Measurements from ENCODE around the gene SETD7. TPM values are rescaled to one million over a fixed set of nuclear protein-coding genes. Genes with fewer than 3 reads are reported as not detected.

Gene SETD7
- total RNA-seq, 6 donors from 2014 or later, result 17.8 to 45.6 (median 34.0) TPM

- WGBS, 2 donors, result 84 to 100% methylated on average over 1 of the region's 1 CpG
- Histone ChIP-seq H3K27me3 (no peaks in the 10 kb centered on the region), H3K4me1 (peaks cover 30 to 48% (median 35%) of the 10 kb centered on the region in 4 donors), H3K36me3 (no peaks in the 10 kb centered on the region), H3K4me3 (no peak overlapping the region), H3K27ac (no peak overlapping the region), H3K9me3 (no peaks in the 10 kb centered on the region)
- TF ChIP-seq POLR2A (IDR thresholded peaks at IDR 0.05) (no peak), POLR2AphosphoS5 (IDR thresholded peaks at IDR 0.05) (no peak), CTCF (IDR thresholded peaks at IDR 0.05) (no peak), EP300 (IDR thresholded peaks at IDR 0.05) (no peak)
- no peak for DNase-seq
- ATAC-seq (ENCODE audit: low FRiP score in 2 of 2), result no peak
Observed at GRCh38 chr4:139458543-139458942, 97.5 kb downstream of the SETD7 start.

- DNase-seq (no peak), ATAC-seq (ENCODE audit: low FRiP score in 2 of 2) (no peak)
- H3K36me3 ChIP-seq, result no peaks in the 10 kb centered on the region
- no peak overlapping the region for H3K27ac ChIP-seq
- H3K27me3 ChIP-seq, result no peaks in the 10 kb centered on the region
- H3K9me3 ChIP-seq, result no peaks in the 10 kb centered on the region
- peaks cover 37 to 55% (median 39%) of the 10 kb centered on the region in 4 donors for H3K4me1 ChIP-seq
- 57 to 62% methylated on average over 4 of the region's 4 CpGs for WGBS, 2 donors
- TF ChIP-seq EP300 (IDR thresholded peaks at IDR 0.05) (no peak), POLR2A (IDR thresholded peaks at IDR 0.05) (no peak), CTCF (IDR thresholded peaks at IDR 0.05) (no peak), POLR2AphosphoS5 (IDR thresholded peaks at IDR 0.05) (no peak)
- H3K4me3 ChIP-seq, result no peak overlapping the region
Observed at GRCh38 chr4:139457318-139457717, 98.7 kb downstream of the SETD7 start.

GRCh38 chr4:139455126-139455538 lies 100.9 kb downstream of the SETD7 start:
- no peaks in the 10 kb centered on the region for H3K36me3 ChIP-seq
- H3K27me3 ChIP-seq, result no peaks in the 10 kb centered on the region
- ATAC-seq (ENCODE audit: low FRiP score in 2 of 2) (no peak), DNase-seq (no peak)
- WGBS, 2 donors, result 51 to 53% methylated on average over 6 of the region's 6 CpGs
- H3K9me3 ChIP-seq, result no peaks in the 10 kb centered on the region
- TF ChIP-seq POLR2A (IDR thresholded peaks at IDR 0.05) (no peak), CTCF (IDR thresholded peaks at IDR 0.05) (no peak), EP300 (IDR thresholded peaks at IDR 0.05) (no peak), POLR2AphosphoS5 (IDR thresholded peaks at IDR 0.05) (no peak)
- H3K4me3 ChIP-seq, result peak overlapping the region; percentile 79 to 96 (median 92)
- H3K27ac ChIP-seq, result peak overlapping the region; percentile 95 to 99 (median 97)
- peaks cover 42 to 60% (median 46%) of the 10 kb centered on the region in 4 donors for H3K4me1 ChIP-seq

GRCh38 chr4:139454111-139455045 lies 101.6 kb downstream of the SETD7 start, which contains the start of gene RAB33B:
Gene RAB33B, plus strand, starts transcription at chr4:139454121. Its CDS starts 75 bp downstream, at chr4:139454196.
- WGBS, 2 donors, result 1 to 2% methylated on average over 23 to 24 of the region's 46 CpGs
- peak within 1 kb of the TSS; percentile 95 to 99 (median 97) for H3K27ac ChIP-seq
- H3K27me3 ChIP-seq, result no peaks in the 10 kb centered on the region
- no peaks in the 10 kb centered on the region for H3K9me3 ChIP-seq
- peak within 1 kb of the TSS; percentile 79 to 96 (median 92) for H3K4me3 ChIP-seq
- peak in 1 of 2 donors; percentile 9 for ATAC-seq (ENCODE audit: low FRiP score in 2 of 2)
- no peaks in the 10 kb centered on the region for H3K36me3 ChIP-seq
- H3K4me1 ChIP-seq, result peaks cover 42 to 60% (median 46%) of the 10 kb centered on the region in 4 donors
- TF ChIP-seq POLR2A (IDR thresholded peaks at IDR 0.05), result peak in 2 of 4 donors; percentile 80 to 91
- TF ChIP-seq POLR2AphosphoS5 (IDR thresholded peaks at IDR 0.05), result peak; percentile 48 to 97
- no peak for TF ChIP-seq EP300 (IDR thresholded peaks at IDR 0.05)
- no peak for DNase-seq

GRCh38 chr4:139453371-139454110 lies 102.5 kb downstream of the SETD7 start:
- TF ChIP-seq POLR2AphosphoS5 (IDR thresholded peaks at IDR 0.05) (peak; percentile 73 to 83), POLR2A (IDR thresholded peaks at IDR 0.05) (peak; percentile 51 to 94 (median 80)), EP300 (IDR thresholded peaks at IDR 0.05) (peak in 1 of 4 donors; percentile 17), CTCF (IDR thresholded peaks at IDR 0.05) (peak in 4 of 6 experiments; percentile 5 to 14 (median 11))
- H3K4me1 ChIP-seq, result peaks cover 42 to 51% (median 46%) of the 10 kb centered on the region in 4 donors
- ATAC-seq (ENCODE audit: low FRiP score in 2 of 2), result peak; percentile 98 to 99
- WGBS, 2 donors, result 0% methylated on average over 20 of the region's 76 CpGs; no CpG with 5 or more reads in 1 of the 2 donors
- no peaks in the 10 kb centered on the region for H3K9me3 ChIP-seq
- peak overlapping the region; percentile 79 to 96 (median 92) for H3K4me3 ChIP-seq
- DNase-seq, result peak; percentile 99
- H3K36me3 ChIP-seq, result no peaks in the 10 kb centered on the region
- no peaks in the 10 kb centered on the region for H3K27me3 ChIP-seq
- H3K27ac ChIP-seq, result peak overlapping the region; percentile 95 to 99 (median 97)
